AG10803 (cell line): ENCODE measurements around the gene NHLRC1.
"Not testable (repeated sequence)": the region's sequence is repeated elsewhere in the genome, so short reads cannot be mapped to it uniquely, and the experiment has no call there.

Experiments
- DNase-seq: peaks from one replicate; pipeline ENCODE4 v3.0.0; 2010; ENCODE audit warnings: low read depth
- H3K4me3 ChIP-seq: 2 replicates; pipeline ENCODE4 v1.5.1; 2011; ENCODE audit warnings: mild to moderate bottlenecking, low read length, control low read depth
- CTCF ChIP-seq: conservative IDR thresholded peaks from 2 replicates; pipeline ENCODE4 v1.5.1; 2011; ENCODE audit warnings: mild to moderate bottlenecking, low read length, control low read depth, inconsistent platforms

Gene NHLRC1

GRCh38 chr6:18151801-18152200, 29.3 kb upstream of the NHLRC1 start:
- no peak overlapping the region for H3K4me3 ChIP-seq
- no peak for TF ChIP-seq CTCF
- no peak for DNase-seq

GRCh38 chr6:18151391-18151790, 28.9 kb upstream of the NHLRC1 start:
- DNase-seq, H3K4me3 ChIP-seq: not testable (repeated sequence)

- no peak for TF ChIP-seq CTCF
- DNase-seq: peak; percentile 95
- no peak overlapping the region for H3K4me3 ChIP-seq
These were observed 26.0 kb upstream of the NHLRC1 start for GRCh38 chr6:18148304-18149025.

GRCh38 chr6:18147616-18148015, 25.1 kb upstream of the NHLRC1 start:
- no peak for DNase-seq
- no peak for TF ChIP-seq CTCF
- no peak overlapping the region for H3K4me3 ChIP-seq

- TF ChIP-seq CTCF: no peak
- no peak overlapping the region for H3K4me3 ChIP-seq
- DNase-seq: peak; percentile 64
These were observed 24.7 kb upstream of the NHLRC1 start for GRCh38 chr6:18147160-18147559.

GRCh38 chr6:18142591-18142861, 20.0 kb upstream of the NHLRC1 start:
- no peak for DNase-seq
- no peak for TF ChIP-seq CTCF

GRCh38 chr6:18141805-18142590, 19.5 kb upstream of the NHLRC1 start:
- DNase-seq: no peak

More at GRCh38 chr6:18142591-18142861, 20.0 kb upstream of the NHLRC1 start:
- no peak overlapping the region for H3K4me3 ChIP-seq

More at GRCh38 chr6:18141805-18142590, 19.5 kb upstream of the NHLRC1 start:
- TF ChIP-seq CTCF: no peak
- no peak overlapping the region for H3K4me3 ChIP-seq
